ENCODE data around the gene RPL35.

Gene RPL35

GRCh38 chr9:124861342-124862229 is at the start of gene RPL35, which contains the start of gene ARPC5L:
Gene RPL35, minus strand, starts transcription at chr9:124861957. Its CDS starts 45 bp downstream, at chr9:124861912.
Gene ARPC5L, plus strand, starts transcription at chr9:124862130. Its CDS starts 7,161 bp downstream, at chr9:124869291.
- no peak for FAIRE-seq

DNA sequence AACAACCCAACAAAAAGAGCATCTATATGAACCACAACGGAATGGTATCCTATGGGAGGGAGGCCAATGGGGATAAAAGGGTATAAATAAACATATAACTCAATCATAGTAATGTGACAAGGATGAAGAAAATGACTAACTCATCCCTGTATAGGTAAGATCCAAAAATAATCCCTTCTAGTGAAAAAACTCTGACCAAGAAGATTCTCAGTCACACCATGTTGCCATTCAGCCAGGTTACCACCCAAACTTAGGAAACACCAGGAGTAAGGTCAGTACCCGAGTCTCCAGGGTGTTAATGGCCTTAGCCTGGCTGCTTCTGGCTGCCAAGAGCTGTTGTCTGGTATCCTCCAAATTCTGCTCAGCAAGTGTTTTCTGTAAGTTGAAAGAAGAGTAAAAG is 46.3 kb upstream of the RPL35 start:
- FAIRE-seq: no peak

DNA sequence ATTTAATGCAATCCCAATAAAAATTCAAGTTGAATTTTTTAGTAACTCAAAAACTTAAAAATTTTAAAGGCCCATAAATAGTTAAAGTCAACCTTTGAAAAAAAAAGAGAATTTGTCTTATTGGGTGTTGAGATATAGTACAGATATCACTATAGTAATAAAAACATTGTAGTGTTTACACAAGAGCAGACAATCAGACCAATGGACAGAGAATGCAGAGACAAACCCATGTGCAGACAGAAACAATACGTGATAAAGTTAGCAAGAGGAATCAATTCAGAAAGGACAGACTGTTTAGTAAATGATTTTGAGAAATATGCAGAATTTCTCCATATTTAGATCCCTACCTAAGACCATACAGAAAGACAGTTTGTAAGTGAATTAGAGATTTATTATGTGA is 45.2 kb upstream of the RPL35 start:
- no peak for FAIRE-seq

DNA sequence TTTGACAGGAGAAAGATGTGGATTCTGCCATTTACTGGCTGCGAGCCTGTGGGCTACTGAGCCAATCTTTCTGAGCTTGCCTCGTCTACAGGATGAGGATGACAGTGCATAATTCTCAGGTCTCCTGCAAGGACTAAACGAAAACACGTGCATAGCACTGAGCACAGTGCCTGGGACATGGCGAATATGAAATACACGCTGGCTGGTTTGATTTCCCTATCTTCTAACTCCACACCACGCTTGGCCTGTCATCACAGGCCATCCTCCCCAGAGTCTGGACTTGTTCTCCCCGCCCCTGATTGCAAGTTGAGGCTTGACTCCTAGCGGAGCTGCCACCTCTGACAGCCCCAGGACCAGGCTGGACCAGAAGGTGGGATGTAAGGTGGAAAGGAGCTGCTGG is 38.1 kb upstream of the RPL35 start:
- no peak for FAIRE-seq

DNA sequence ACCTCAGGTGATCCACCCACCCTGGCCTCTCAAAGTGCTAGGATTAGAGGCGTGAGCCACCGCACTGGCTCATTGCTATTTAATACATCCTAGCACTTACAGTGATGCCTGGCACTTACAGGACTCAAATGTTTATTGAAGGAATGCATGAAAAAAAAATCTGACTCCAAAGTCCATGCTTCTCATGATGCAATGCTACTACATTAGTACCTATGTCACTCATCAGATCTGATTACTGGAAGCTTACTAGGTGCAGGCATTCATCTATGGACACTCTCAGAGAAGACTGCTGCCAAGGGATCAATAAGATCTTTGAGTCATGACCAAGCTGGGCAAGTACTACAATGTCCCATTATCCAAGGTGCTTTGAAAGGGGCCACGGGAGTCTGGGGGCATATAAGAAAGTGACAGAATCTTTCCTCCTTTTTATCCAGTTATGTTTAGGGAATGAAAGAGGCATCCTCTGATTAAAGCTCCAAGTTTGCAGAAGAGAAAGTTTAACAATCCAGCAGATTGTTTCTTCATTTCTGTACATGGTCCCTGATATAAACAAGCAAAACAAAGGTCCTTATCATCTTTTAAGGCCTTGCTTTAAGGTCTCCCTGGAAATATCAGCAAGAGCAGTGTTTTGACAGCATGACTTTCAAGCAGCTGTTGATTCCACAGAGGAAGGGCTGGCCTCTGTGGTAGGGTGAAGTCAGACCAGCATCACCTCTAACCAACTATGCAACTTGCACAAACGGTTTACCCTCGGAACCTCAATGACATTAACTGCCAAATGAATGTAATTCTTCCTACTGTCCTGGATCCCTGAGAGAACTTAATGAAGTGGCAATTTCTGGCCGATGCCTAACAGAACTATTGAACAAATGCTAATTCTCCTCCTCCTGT is 36.1 kb upstream of the RPL35 start:
- FAIRE-seq: no peak

- FAIRE-seq: no peak
Observed at GRCh38 chr9:124894741-124895170, 33.0 kb upstream of the RPL35 start.

- FAIRE-seq: no peak
Observed at GRCh38 chr9:124894035-124894740, 32.4 kb upstream of the RPL35 start.

GRCh38 chr9:124890179-124890578 is 28.4 kb upstream of the RPL35 start:
- FAIRE-seq: no peak

DNA sequence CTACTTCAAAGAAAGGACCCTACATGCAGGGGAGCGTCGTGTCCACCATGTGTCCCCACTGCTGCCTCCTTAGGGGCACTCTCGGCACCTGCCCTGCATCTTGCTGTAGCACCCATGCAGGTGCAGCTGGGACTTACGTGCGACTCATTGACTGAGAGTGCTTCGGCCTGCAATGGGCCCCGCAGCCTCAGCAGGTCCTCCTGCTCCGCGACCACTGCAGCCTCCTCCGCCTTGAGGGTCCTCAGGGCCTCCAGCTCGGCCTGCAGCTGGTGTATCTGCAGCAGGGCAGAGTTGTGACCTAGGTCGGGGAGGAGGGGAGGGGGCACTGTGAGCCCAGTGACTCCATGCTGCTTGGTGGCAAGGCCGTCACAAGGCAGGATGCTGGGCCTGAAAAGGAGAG is 27.2 kb upstream of the RPL35 start:
- FAIRE-seq: no peak

- no peak for FAIRE-seq
Observed at GRCh38 chr9:124887832-124888231, 26.1 kb upstream of the RPL35 start.

- FAIRE-seq: no peak
Observed at GRCh38 chr9:124886866-124887492, 25.2 kb upstream of the RPL35 start.

- FAIRE-seq: no peak
Observed at GRCh38 chr9:124886461-124886860, 24.7 kb upstream of the RPL35 start.

- FAIRE-seq: no peak
Observed at GRCh38 chr9:124885551-124885950, 23.8 kb upstream of the RPL35 start.

GRCh38 chr9:124884376-124884775 is 22.6 kb upstream of the RPL35 start:
- no peak for FAIRE-seq

- no peak for FAIRE-seq
Observed at GRCh38 chr9:124882231-124882630, 20.5 kb upstream of the RPL35 start.

GRCh38 chr9:124881138-124881743 is 19.5 kb upstream of the RPL35 start:
- no peak for FAIRE-seq

DNA sequence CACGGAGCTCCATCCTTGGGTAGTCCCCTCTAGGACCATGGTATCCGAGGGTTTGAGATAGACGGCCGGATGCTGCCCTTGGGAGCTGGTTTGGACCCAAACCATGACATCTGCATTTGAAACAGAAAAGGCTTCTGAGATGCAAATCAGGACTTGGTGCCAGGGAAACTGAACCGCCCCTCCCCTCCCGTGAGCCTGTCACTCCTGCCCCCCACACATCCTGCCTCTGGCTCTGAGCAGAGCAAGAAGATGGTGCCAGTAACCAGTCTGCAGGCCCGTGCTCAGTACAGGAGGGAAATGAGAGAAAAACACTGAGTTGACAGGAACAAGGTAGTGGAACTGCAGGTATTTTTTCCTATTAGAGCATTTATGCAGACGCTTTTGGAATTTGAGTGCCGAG is 18.7 kb upstream of the RPL35 start:
- no peak for FAIRE-seq

- no peak for FAIRE-seq
Observed at GRCh38 chr9:124879226-124879625, 17.5 kb upstream of the RPL35 start.

DNA sequence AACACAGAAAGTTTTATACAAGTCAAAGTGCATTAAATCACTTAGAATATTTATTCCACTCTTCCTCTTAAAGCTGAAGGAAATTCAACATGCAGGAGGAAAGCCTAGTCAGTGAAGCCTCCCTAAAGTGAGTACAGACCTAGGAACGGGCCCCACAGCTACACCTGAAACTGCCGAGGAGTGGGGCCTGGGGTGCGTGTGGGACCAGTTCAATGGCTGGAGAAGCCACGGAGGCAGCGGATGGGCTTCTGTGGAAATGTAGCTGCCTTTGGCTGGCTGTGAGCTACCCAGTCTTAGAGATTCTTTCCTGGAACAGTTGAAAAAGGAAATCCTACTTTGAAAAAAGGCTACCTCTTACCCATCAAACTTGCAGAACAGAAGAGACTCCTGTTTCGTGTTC is 16.8 kb upstream of the RPL35 start:
- FAIRE-seq: no peak

GRCh38 chr9:124878021-124878420 is 16.3 kb upstream of the RPL35 start:
- FAIRE-seq: no peak

DNA sequence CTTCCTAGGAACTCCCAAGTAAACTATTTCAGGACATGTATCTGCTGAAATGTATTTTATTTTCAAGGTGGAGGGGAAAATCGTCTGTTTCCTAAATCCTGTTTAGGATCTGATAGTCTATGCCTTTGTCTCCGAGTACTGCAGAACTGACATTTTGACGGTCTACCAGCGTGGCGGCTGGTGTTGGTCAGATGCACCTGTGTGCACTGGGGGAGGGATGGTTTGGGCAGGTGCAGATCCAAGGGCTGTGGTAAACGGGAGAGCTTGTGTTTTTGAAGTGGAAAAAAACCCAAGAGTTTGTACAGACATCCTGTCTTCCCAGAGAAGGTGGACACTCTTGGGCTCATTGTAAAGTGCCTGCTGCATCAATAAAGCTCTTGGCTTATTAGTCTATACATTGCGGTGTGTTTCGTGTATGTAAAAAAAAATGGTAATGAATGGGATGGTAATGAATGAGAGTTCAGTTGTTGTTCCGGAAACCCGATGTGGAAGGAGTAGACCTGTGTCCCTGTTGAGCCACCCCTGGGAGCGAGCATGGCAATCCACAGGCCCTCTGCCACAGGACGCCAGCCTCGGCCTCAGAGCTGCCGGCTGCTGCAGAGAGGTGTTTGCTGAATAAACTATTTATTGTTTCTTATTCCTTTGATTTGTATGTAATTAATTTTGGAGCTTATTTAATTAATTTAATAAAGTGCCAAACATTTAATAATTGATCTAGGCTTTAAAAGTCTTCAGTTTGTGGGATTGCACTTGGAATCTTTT is 15.4 kb upstream of the RPL35 start:
- no peak for FAIRE-seq
